ENCODE measurements around the gene MRPS5.

DNA sequence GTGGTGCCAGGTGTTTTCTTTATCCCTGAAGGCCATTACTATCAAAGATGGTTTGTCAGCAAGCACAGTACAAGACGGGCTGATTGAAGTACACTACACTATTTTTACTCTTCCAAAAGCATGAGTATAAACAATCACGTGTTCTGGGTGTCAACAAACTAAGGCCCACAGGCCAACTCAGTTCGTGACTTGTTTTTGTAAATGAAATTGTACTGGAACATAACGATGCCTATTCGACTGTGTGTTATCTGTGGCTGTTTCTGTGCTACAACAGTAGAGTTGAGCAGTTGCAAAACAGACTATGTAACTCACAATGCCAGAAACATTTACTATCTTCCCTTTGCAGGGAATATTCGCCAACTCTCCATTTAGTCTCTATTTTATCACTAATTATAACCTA, 12.3 kb downstream of the MRPS5 start:
- TF ChIP-seq, protein P1, sequence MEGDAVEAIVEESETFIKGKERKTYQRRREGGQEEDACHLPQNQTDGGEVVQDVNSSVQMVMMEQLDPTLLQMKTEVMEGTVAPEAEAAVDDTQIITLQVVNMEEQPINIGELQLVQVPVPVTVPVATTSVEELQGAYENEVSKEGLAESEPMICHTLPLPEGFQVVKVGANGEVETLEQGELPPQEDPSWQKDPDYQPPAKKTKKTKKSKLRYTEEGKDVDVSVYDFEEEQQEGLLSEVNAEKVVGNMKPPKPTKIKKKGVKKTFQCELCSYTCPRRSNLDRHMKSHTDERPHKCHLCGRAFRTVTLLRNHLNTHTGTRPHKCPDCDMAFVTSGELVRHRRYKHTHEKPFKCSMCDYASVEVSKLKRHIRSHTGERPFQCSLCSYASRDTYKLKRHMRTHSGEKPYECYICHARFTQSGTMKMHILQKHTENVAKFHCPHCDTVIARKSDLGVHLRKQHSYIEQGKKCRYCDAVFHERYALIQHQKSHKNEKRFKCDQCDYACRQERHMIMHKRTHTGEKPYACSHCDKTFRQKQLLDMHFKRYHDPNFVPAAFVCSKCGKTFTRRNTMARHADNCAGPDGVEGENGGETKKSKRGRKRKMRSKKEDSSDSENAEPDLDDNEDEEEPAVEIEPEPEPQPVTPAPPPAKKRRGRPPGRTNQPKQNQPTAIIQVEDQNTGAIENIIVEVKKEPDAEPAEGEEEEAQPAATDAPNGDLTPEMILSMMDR (IDR thresholded peaks at IDR 0.05): no peak
- no peak for TF ChIP-seq POLR2A (IDR thresholded peaks at IDR 0.05; ENCODE audit: low read depth)
- no peak for TF ChIP-seq POLR2AphosphoS5 (IDR thresholded peaks at IDR 0.05)
- no peak for TF ChIP-seq EP300 (IDR thresholded peaks at IDR 0.05)
